ENCODE results near the gene PLS1. TPM values are rescaled to one million over a fixed set of nuclear protein-coding genes. Genes with fewer than 3 reads are reported as not detected.
A peak's percentile ranks its signal among the peaks of the same experiment; 100 is the strongest.
"Not testable (repeated sequence)": the region's sequence is repeated elsewhere in the genome, so short reads cannot be mapped to it uniquely, and the experiment has no call there.

The PLS1 gene
- total and polyA plus RNA-seq, 7 experiments from 2014 or later: 1.6 to 6.4 (median 2.5) TPM

- CTCF ChIA-PET: no interaction called here
- intact Hi-C loops (cut with micrococcal nuclease): no loop called here
- H3K27me3 Mint-ChIP-seq: no peaks in the 10 kb centered on the region
- H3K4me1 Mint-ChIP-seq: no peaks in the 10 kb centered on the region
- Histone ChIP-seq H3K27ac (ENCODE audit: low read depth, low read length) (no peak overlapping the region), H3K27me3 (ENCODE audit: control insufficient read depth in 2 of 2, insufficient read depth in 2 of 2, low read length in 2 of 2) (no peaks in the 10 kb centered on the region), H3K4me3 (ENCODE audit: low read length) (no peak overlapping the region), H3K4me1 (ENCODE audit: control insufficient read depth in 2 of 2, insufficient read depth in 2 of 2, low read length in 2 of 2) (no peaks in the 10 kb centered on the region), H3K9me3 (ENCODE audit: control insufficient read depth in 2 of 3, low read length in 3 of 3) (no peaks in the 10 kb centered on the region), H3K36me3 (ENCODE audit: control insufficient read depth in 2 of 3, insufficient read depth in 3 of 3, low read length in 3 of 3) (no peaks in the 10 kb centered on the region)
- no peaks in the 10 kb centered on the region for H3K9me3 Mint-ChIP-seq
- no peak overlapping the region for H3K4me3 Mint-ChIP-seq
- H3K36me3 Mint-ChIP-seq: peaks cover 0 to 22% (median 9%) of the 10 kb centered on the region in 5 donors
- H3K27ac Mint-ChIP-seq: no peak overlapping the region
- no peak for ATAC-seq
- no peak for DNase-seq
- POLR2A ChIA-PET: no interaction called here
These were observed 95.3 kb downstream of the PLS1 start for GRCh38 chr3:142691527-142691926.

GRCh38 chr3:142693136-142693853 is 97.1 kb downstream of the PLS1 start:
- H3K27me3 Mint-ChIP-seq: no peaks in the 10 kb centered on the region
- Histone ChIP-seq H3K4me1 (ENCODE audit: control insufficient read depth in 2 of 2, insufficient read depth in 2 of 2, low read length in 2 of 2) (no peaks in the 10 kb centered on the region), H3K9me3 (ENCODE audit: control insufficient read depth in 2 of 3, low read length in 3 of 3) (no peaks in the 10 kb centered on the region), H3K27me3 (ENCODE audit: control insufficient read depth in 2 of 2, insufficient read depth in 2 of 2, low read length in 2 of 2) (no peaks in the 10 kb centered on the region), H3K4me3 (ENCODE audit: low read length) (no peak overlapping the region), H3K36me3 (ENCODE audit: control insufficient read depth in 2 of 3, insufficient read depth in 3 of 3, low read length in 3 of 3) (no peaks in the 10 kb centered on the region), H3K27ac (ENCODE audit: low read depth, low read length) (no peak overlapping the region)
- no peak overlapping the region for H3K27ac Mint-ChIP-seq
- intact Hi-C loops (cut with micrococcal nuclease): no loop called here
- no peak overlapping the region for H3K4me3 Mint-ChIP-seq
- H3K9me3 Mint-ChIP-seq: no peaks in the 10 kb centered on the region
- ATAC-seq (no peak), DNase-seq (no peak)
- H3K36me3 Mint-ChIP-seq: peaks cover 0 to 15% (median 8%) of the 10 kb centered on the region in 5 donors
- H3K4me1 Mint-ChIP-seq: no peaks in the 10 kb centered on the region
- POLR2A ChIA-PET: no interaction called here
- CTCF ChIA-PET: no interaction called here

GRCh38 chr3:142694225-142694624 is 98.0 kb downstream of the PLS1 start:
- H3K4me1 ChIP-seq (ENCODE audit: control insufficient read depth in 2 of 2, insufficient read depth in 2 of 2, low read length in 2 of 2): no peaks in the 10 kb centered on the region
- H3K27ac ChIP-seq (ENCODE audit: low read depth, low read length): no peak overlapping the region
- H3K27me3 ChIP-seq (ENCODE audit: control insufficient read depth in 2 of 2, insufficient read depth in 2 of 2, low read length in 2 of 2): no peaks in the 10 kb centered on the region
- DNase-seq (no peak), ATAC-seq (no peak)
- CTCF ChIA-PET: no interaction called here
- H3K36me3 ChIP-seq (ENCODE audit: control insufficient read depth in 2 of 3, insufficient read depth in 3 of 3, low read length in 3 of 3): no peaks in the 10 kb centered on the region
- Mint-ChIP-seq H3K36me3 (peaks cover 0 to 12% (median 4%) of the 10 kb centered on the region in 5 donors), H3K4me3 (no peak overlapping the region), H3K27ac (no peak overlapping the region), H3K27me3 (no peaks in the 10 kb centered on the region), H3K9me3 (no peaks in the 10 kb centered on the region), H3K4me1 (no peaks in the 10 kb centered on the region)
- H3K4me3 ChIP-seq (ENCODE audit: low read length): no peak overlapping the region
- POLR2A ChIA-PET: no interaction called here
- no peaks in the 10 kb centered on the region for H3K9me3 ChIP-seq (ENCODE audit: control insufficient read depth in 2 of 3, low read length in 3 of 3)
- intact Hi-C loops (cut with micrococcal nuclease): no loop called here

- Mint-ChIP-seq H3K4me3 (no peak overlapping the region), H3K27ac (no peak overlapping the region), H3K9me3 (no peaks in the 10 kb centered on the region), H3K27me3 (no peaks in the 10 kb centered on the region), H3K36me3 (peaks cover 0 to 18% (median 2%) of the 10 kb centered on the region in 5 donors), H3K4me1 (peaks cover 0 to 9% (median 0%) of the 10 kb centered on the region in 7 donors)
- DNase-seq: no peak
- Histone ChIP-seq H3K9me3 (ENCODE audit: control insufficient read depth in 2 of 3, low read length in 3 of 3) (no peaks in the 10 kb centered on the region), H3K36me3 (ENCODE audit: control insufficient read depth in 2 of 3, insufficient read depth in 3 of 3, low read length in 3 of 3) (no peaks in the 10 kb centered on the region), H3K4me1 (ENCODE audit: control insufficient read depth in 2 of 2, insufficient read depth in 2 of 2, low read length in 2 of 2) (no peaks in the 10 kb centered on the region), H3K27ac (ENCODE audit: low read depth, low read length) (no peak overlapping the region), H3K4me3 (ENCODE audit: low read length) (no peak overlapping the region), H3K27me3 (ENCODE audit: control insufficient read depth in 2 of 2, insufficient read depth in 2 of 2, low read length in 2 of 2) (no peaks in the 10 kb centered on the region)
- intact Hi-C loops (cut with micrococcal nuclease): no loop called here
- ATAC-seq: no peak
- POLR2A ChIA-PET: no interaction called here
- CTCF ChIA-PET: no interaction called here
These were observed 109.0 kb downstream of the PLS1 start for GRCh38 chr3:142705198-142705597.

- H3K27me3 ChIP-seq (ENCODE audit: control insufficient read depth in 2 of 2, insufficient read depth in 2 of 2, low read length in 2 of 2): no peaks in the 10 kb centered on the region
- no peak for DNase-seq
- Mint-ChIP-seq H3K4me3 (no peak overlapping the region), H3K27me3 (no peaks in the 10 kb centered on the region), H3K9me3 (no peaks in the 10 kb centered on the region), H3K4me1 (peaks cover 0 to 9% (median 0%) of the 10 kb centered on the region in 7 donors), H3K36me3 (peaks cover 0 to 14% (median 2%) of the 10 kb centered on the region in 5 donors), H3K27ac (peak overlapping the region in 1 of 9 donors; percentile 32)
- no peak overlapping the region for H3K27ac ChIP-seq (ENCODE audit: low read depth, low read length)
- H3K4me3 ChIP-seq (ENCODE audit: low read length): no peak overlapping the region
- CTCF ChIA-PET: no interaction called here
- no peak for ATAC-seq
- intact Hi-C loops (cut with micrococcal nuclease): no loop called here
- H3K36me3 ChIP-seq (ENCODE audit: control insufficient read depth in 2 of 3, insufficient read depth in 3 of 3, low read length in 3 of 3): no peaks in the 10 kb centered on the region
- no peaks in the 10 kb centered on the region for H3K9me3 ChIP-seq (ENCODE audit: control insufficient read depth in 2 of 3, low read length in 3 of 3)
- H3K4me1 ChIP-seq (ENCODE audit: control insufficient read depth in 2 of 2, insufficient read depth in 2 of 2, low read length in 2 of 2): no peaks in the 10 kb centered on the region
- POLR2A ChIA-PET: no interaction called here
These were observed 110.3 kb downstream of the PLS1 start for GRCh38 chr3:142706321-142707127.

- CTCF ChIA-PET: no interaction called here
- Histone ChIP-seq H3K4me3 (ENCODE audit: low read length) (no peak overlapping the region), H3K36me3 (ENCODE audit: control insufficient read depth in 2 of 3, insufficient read depth in 3 of 3, low read length in 3 of 3) (no peaks in the 10 kb centered on the region), H3K27ac (ENCODE audit: low read depth, low read length) (no peak overlapping the region), H3K9me3 (ENCODE audit: control insufficient read depth in 2 of 3, low read length in 3 of 3) (no peaks in the 10 kb centered on the region), H3K4me1 (ENCODE audit: control insufficient read depth in 2 of 2, insufficient read depth in 2 of 2, low read length in 2 of 2) (no peaks in the 10 kb centered on the region), H3K27me3 (ENCODE audit: control insufficient read depth in 2 of 2, insufficient read depth in 2 of 2, low read length in 2 of 2) (no peaks in the 10 kb centered on the region)
- Mint-ChIP-seq H3K36me3 (peaks cover 0 to 11% (median 5%) of the 10 kb centered on the region in 5 donors), H3K27me3 (peaks cover 0 to 6% (median 4%) of the 10 kb centered on the region in 5 donors), H3K4me1 (peaks cover 0 to 9% (median 0%) of the 10 kb centered on the region in 7 donors), H3K27ac (no peak overlapping the region), H3K9me3 (no peaks in the 10 kb centered on the region), H3K4me3 (no peak overlapping the region)
- DNase-seq (no peak), ATAC-seq (no peak)
- POLR2A ChIA-PET: no interaction called here
- intact Hi-C loops (cut with micrococcal nuclease): no loop called here
These were observed 113.0 kb downstream of the PLS1 start for GRCh38 chr3:142709207-142709606.

- intact Hi-C loops (cut with micrococcal nuclease); H3K4me1 Mint-ChIP-seq; H3K4me3 ChIP-seq (ENCODE audit: low read length); H3K36me3 ChIP-seq (ENCODE audit: control insufficient read depth in 2 of 3, insufficient read depth in 3 of 3, low read length in 3 of 3); H3K9me3 ChIP-seq (ENCODE audit: control insufficient read depth in 2 of 3, low read length in 3 of 3); H3K36me3 Mint-ChIP-seq; H3K27ac ChIP-seq (ENCODE audit: low read depth, low read length); POLR2A ChIA-PET; H3K4me1 ChIP-seq (ENCODE audit: control insufficient read depth in 2 of 2, insufficient read depth in 2 of 2, low read length in 2 of 2); H3K27me3 ChIP-seq (ENCODE audit: control insufficient read depth in 2 of 2, insufficient read depth in 2 of 2, low read length in 2 of 2); ATAC-seq; H3K27ac Mint-ChIP-seq; H3K4me3 Mint-ChIP-seq; CTCF ChIA-PET; H3K9me3 Mint-ChIP-seq; DNase-seq: not testable (repeated sequence)
- H3K27me3 Mint-ChIP-seq: peaks cover 20 to 48% (median 25%) of the 10 kb centered on the region in 5 donors
These were observed 118.7 kb downstream of the PLS1 start for GRCh38 chr3:142714882-142715281.

Measured in naive thymus-derived CD4-positive, alpha-beta T cell (primary cell).